UCSD-AML1 (cell line): ENCODE results near the gene MOV10.

Source experiments
- DNase-seq: peaks from one replicate; lab custom pipeline; 2025; ENCODE audit not compliant: unreplicated experiment; lab: John Stamatoyannopoulos, UW

MOV10 gene

DNA sequence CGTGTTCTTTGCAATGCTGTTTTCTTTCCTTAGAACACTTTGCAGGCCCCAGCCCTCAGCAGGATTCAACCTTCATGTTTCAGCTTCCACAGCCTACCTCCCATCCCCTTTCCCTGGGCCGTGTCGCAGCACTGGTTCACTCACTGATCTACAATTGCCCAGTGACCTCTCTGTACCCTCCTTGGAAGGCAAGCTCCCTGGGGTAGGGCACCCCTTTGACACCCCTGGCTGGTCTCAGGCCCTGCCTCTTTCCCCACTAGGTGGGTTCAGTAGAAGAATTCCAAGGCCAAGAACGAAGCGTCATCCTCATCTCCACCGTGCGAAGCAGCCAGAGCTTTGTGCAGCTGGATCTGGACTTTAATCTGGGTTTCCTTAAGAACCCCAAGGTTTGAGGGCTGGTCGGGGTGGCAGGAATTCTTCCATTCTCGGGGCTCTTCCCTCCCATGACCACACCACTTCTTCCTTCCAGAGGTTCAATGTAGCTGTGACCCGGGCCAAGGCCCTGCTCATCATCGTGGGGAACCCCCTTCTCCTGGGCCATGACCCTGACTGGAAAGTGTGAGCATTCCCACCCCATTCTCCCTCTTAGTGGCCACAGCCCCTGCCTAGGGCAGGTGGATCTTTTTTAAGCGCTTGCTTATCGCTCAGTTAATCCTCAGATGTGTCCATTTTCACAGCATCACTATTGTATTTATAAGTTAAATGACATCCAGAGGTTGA lies 25.1 kb downstream of the MOV10 start:
- no peak for DNase-seq

DNA sequence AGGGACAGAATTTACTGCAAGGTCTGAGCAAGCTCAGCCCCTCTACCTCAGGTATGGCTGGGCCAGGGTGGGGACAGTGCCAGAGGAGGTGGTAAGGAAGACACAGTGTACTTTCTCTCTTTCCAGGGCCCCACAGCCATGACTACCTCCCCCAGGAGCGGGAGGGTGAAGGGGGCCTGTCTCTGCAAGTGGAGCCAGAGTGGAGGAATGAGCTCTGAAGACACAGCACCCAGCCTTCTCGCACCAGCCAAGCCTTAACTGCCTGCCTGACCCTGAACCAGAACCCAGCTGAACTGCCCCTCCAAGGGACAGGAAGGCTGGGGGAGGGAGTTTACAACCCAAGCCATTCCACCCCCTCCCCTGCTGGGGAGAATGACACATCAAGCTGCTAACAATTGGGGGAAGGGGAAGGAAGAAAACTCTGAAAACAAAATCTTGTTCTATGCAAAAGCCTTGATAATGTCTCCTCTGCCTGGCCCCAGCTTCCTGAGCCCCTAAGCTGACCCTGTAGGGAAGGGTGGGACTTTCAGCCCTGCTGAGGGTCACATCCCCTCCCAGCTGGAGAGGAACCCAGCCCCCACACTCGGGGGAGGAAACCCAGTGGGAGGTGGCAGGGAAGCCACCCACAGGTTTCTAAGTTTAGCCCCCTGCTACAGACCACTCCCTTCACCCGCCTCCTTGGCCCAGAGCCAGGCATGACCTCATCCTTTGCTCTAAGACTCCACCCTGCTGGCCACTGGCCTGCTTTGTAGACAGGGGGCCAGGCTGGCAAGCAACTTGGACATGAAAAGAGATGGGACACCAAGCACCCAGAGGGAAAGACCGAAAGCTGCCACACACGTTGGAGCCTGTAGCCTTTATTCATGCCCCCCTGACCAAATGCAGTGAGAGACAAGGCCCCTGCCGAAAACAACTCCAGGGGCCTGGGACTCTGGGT lies 26.1 kb downstream of the MOV10 start:
- peak; percentile 98 for DNase-seq

GRCh38 chr1:112701227-112702066 lies 27.0 kb downstream of the MOV10 start:
- no peak for DNase-seq

DNA sequence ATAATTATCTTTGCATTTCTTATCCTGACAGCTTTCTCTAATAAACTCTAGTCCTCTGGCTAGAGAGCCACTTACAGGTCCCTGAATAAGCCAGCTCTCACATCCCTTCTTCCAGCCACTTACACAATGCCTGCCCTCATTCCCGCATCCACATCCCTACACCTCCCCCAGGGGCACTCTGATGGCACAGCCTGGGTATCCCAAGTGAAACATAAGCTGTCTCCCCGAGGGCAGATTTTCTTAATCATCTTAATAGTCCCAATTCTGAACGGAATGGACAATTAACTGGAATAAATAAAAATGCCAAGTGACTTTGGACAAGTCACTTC lies 27.6 kb downstream of the MOV10 start:
- DNase-seq: no peak

GRCh38 chr1:112702420-112703261 lies 28.2 kb downstream of the MOV10 start:
- DNase-seq: no peak

DNA sequence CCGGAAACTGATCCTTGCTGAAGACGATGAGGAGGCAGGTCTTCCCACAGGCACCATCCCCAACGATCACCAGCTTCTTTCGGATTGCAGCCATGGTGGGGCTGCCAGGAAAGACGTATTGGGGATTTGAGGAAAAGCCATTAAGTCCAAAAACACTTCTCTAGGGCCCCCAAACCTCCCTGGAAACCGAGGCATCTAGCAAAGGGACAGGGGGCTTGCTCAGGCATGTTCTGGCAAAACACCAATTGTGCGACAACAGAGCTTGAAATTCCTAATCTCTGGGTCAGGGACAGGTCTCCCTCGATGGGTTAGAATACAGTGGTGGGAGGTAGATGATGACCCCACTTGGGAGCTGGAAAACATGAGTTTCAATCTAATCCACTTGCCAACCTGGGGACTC lies 29.2 kb downstream of the MOV10 start:
- DNase-seq: no peak

DNA sequence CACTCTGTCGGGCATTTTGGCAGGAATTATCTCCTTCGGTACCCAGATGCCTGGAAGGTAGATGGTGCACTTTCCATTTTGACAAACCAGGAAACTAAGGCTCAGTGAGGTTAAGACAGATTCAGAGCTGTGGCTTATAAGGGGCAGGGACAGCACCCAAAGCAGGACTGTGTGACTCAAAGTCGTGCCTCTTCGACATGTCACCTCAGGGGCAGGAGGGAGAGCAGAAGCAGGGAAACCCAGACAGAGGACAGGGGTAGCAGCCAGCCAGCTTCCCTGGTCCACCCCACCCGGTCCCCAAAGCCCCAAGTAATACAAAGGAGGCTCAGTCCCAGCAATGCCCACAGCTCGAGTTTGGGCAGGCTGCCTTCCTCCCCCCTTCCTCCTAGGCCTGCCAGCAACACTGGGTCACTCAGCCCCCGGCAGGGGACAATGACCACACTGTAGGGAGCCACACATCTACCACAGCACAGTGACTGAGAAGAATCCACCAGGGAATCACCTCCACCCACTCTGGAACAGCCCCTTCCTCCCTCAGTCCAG lies 30.0 kb downstream of the MOV10 start:
- no peak for DNase-seq

DNA sequence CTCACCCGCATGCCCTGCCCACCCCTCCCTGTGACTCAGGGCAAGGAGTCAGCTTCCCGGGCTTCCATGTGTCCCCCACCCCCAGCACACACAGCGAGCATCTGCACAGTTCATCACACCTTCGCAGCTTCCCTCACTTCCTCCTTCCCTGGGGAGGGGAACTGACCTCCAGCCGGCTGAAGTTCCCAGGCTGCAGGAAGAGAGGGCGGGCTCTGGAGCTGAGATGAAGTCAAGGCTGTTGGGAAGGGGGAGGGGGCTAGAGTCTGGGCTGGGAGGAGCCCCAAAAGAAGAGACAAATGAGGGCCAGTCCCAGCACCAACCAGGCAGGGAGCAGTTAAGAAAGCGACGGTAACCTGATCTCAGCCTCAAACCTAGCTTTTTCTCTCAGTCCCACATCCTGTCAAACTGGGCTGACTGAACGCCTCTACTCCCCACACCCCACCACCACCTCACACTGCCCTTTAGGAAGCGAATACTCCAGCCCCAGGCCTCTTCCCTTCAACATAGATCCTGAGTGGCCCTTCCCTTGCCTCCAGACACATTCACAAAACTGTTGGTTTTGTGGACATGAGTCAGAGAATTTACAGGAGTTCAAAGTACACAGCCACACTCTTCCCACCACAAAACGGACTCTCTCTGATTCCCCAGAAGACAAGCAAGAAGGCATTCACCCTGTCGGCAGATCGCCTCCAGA lies 30.6 kb downstream of the MOV10 start:
- DNase-seq: peak; percentile 90

- peak; percentile 88 for DNase-seq
Measured at GRCh38 chr1:112706505-112707220, 32.2 kb downstream of the MOV10 start, which contains the start of gene RHOC. TSS of gene RHOC (minus strand) at chr1:112707127. CDS start at chr1:112703799, 3,328 bp downstream.

DNA sequence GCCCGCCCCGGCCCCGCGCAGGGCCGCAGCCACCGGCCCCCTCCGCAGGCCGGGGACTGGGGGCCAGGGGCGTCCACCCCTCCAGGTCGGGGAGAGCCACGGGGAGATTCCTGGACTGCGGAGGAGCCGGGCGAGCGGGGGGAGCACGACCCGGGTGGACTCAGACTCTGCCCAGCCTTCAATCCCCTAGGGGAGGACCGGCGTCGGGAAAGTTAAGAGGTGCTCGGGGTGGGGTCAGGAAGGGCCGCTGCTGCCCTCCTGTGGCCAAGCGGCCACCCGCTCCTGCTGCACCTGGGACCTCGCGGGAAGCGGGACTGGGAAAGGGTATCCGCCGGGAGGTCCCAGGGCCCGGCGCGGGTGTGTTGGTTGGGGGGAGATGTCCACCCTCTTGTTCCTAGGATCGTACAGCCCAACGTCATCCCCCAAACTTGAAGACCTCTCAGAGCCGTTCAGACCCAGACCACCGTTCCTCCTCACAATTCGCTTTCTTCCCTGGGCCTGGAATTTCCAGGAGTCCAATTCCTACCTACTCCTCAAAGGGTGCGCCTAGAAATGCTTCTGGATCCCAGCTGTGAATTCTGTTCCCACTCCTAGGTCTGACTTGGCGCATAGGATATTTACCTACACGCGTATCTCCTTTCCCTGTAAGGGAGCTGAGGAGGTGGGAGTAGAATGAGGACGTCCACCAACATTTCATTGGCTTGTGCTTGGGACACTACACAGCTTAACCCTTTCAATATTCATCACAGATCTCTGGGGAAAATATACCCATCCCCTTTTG lies 33.0 kb downstream of the MOV10 start:
- peak; percentile 88 for DNase-seq

DNA sequence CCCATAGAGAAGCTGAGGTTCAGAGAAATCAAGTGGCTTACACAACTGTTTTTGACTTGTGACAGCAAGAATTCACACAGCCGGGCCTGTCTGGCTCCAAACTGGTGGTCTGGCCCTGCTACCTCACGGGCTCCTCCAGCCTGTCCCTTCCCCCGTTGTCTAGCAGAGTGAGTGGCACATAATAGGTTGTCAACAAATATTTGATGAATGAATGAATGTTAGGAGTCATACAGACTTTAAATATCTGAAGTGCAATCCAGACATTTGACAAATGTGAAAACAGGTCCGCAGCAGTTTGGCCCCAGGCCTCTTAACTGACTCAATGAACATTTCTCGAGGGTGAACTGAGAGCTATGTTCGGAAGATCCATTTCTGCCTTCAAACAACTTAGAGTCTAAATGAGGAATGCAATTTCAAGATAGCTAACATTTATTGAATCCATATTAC lies 33.6 kb downstream of the MOV10 start:
- DNase-seq: no peak

DNA sequence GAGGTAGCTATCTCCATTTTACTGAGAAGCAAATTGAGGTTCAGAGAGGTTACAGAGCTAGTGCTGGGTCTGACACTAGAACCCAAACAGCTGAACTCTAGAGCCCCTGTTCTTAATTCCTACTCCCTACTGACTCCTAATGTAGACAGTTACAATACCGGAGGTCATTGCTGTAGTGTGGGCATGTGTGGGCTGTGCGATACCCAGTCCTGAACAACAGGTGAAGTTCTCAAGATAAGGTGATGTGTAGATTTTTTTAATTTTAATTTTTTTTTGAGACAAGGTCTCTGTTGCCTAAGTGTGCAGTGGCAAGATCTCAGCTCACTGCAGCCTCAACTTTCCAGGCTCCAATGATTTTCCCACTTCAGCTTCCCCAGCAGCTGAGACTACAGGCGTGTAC lies 34.0 kb downstream of the MOV10 start:
- DNase-seq: no peak

- no peak for DNase-seq
Measured at GRCh38 chr1:112710159-112710558, 35.7 kb downstream of the MOV10 start.

GRCh38 chr1:112710586-112710985 lies 36.1 kb downstream of the MOV10 start:
- DNase-seq: no peak

GRCh38 chr1:112711041-112711440 lies 36.6 kb downstream of the MOV10 start:
- DNase-seq: no peak

- no peak for DNase-seq
Measured at GRCh38 chr1:112711670-112712069, 37.2 kb downstream of the MOV10 start.

DNA sequence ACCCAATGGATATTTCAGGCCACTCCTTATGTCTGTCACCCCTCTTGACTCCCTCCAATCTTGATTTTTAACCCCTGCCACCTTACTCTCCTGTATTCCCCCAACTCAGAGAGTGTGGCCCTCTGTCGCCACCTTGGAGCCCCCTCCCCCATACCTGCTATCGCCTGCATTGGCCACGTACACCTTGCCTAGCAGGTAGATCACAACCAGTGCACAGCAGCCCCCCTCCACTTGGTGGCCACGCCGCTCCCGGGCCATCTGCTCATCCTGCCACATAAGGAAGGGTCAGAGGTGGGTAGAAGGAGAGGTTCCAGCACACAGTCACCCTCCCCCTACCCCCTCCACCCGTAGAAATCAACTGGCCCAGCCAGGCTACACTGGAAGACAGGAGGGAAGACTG lies 37.7 kb downstream of the MOV10 start:
- DNase-seq: no peak

GRCh38 chr1:112712701-112713128 lies 38.3 kb downstream of the MOV10 start:
- no peak for DNase-seq
